SU-DHL-6 (cell line): Measurements from ENCODE around the gene NTSR2.

Experiments
- H2AFZ ChIP-seq: fragments of 200-600 bp; sonication (generic); 2 replicates; pipeline ENCODE4 v1.6.1; 2014; ENCODE audit warnings: low read depth, mild to moderate bottlenecking, moderate library complexity, mixed read lengths, antibody characterized with exemption, low read length; ENCODE audit not compliant: severe bottlenecking
- H3F3A ChIP-seq: fragments of 200-600 bp; shearing (Covaris generic); 2 replicates; pipeline ENCODE4 v1.6.0; 2016; ENCODE audit warnings: antibody characterized with exemption, mild to moderate bottlenecking; ENCODE audit not compliant: insufficient read depth
- H3K27ac ChIP-seq: fragments of 200-600 bp; sonication (generic); 2 replicates; pipeline ENCODE4 v1.5.1; 2016; ENCODE audit warnings: low read depth, mild to moderate bottlenecking, low read length, moderate library complexity, mixed read lengths
- H3K27me3 ChIP-seq: fragments of 200-600 bp; sonication (generic), shearing (Covaris generic); 2 replicates; pipeline ENCODE4 v1.6.0; 2014; ENCODE audit warnings: mild to moderate bottlenecking, low read length
- H3K36me3 ChIP-seq: fragments of 200-600 bp; sonication (generic); 2 replicates; pipeline ENCODE4 v1.6.1; 2014; ENCODE audit warnings: mild to moderate bottlenecking, low read length, mixed read lengths
- H3K4me2 ChIP-seq: fragments of 300-600, 200-600 bp; shearing (Covaris generic), sonication (generic); 2 replicates; pipeline ENCODE4 v1.6.0; 2014; ENCODE audit warnings: low read length, low read depth, mild to moderate bottlenecking; ENCODE audit not compliant: poor library complexity, severe bottlenecking
- H3K4me3 ChIP-seq: fragments of 200-600 bp; sonication (generic); 2 replicates; pipeline ENCODE4 v1.5.1; 2014; ENCODE audit warnings: antibody characterized with exemption, low read length, mild to moderate bottlenecking, mixed read lengths; ENCODE audit not compliant: insufficient read depth, poor library complexity, severe bottlenecking
- H3K79me2 ChIP-seq: fragments of 200-600 bp; sonication (generic); 2 replicates; pipeline ENCODE4 v1.6.1; 2014; ENCODE audit warnings: mild to moderate bottlenecking, low read length, moderate library complexity; ENCODE audit not compliant: insufficient read depth
- H3K9ac ChIP-seq: fragments of 200-600 bp; sonication (generic); 2 replicates; pipeline ENCODE4 v1.7.0; 2014; ENCODE audit warnings: mild to moderate bottlenecking, low read length
- H3K9me2 ChIP-seq: fragments of 200-600 bp; sonication (generic); replicated peaks from 2 replicates; pipeline ENCODE4 v1.6.1; 2014; ENCODE audit warnings: low read length; ENCODE audit not compliant: insufficient read depth
- H3K9me3 ChIP-seq: fragments of 200-600 bp; sonication (generic); 2 replicates; pipeline ENCODE4 v1.6.1; 2014; ENCODE audit warnings: low read length, mixed read lengths; ENCODE audit not compliant: insufficient read depth
- H4K20me1 ChIP-seq: fragments of 200-600 bp; sonication (generic); 2 replicates; pipeline ENCODE4 v1.6.1; 2014; ENCODE audit warnings: low read depth, mild to moderate bottlenecking, antibody characterized with exemption, low read length, moderate library complexity, mixed read lengths
- EZH2phosphoT487 ChIP-seq: fragments of 200-600 bp; sonication (generic), shearing (Covaris generic); conservative IDR thresholded peaks from 2 replicates; pipeline ENCODE4 v1.6.1; 2018; ENCODE audit warnings: mild to moderate bottlenecking, antibody characterized with exemption, low read length, moderate library complexity, mixed read lengths
- TF ChIP-seq, protein P1 (sequence below): fragments of 200-600 bp; sonication (generic); IDR thresholded peaks from one replicate; pipeline ENCODE4 v1.5.1; 2017; ENCODE audit warnings: antibody characterized with exemption, mild to moderate bottlenecking, low read length, moderate library complexity; ENCODE audit not compliant: insufficient read depth, poor library complexity, severe bottlenecking

NTSR2 gene

DNA sequence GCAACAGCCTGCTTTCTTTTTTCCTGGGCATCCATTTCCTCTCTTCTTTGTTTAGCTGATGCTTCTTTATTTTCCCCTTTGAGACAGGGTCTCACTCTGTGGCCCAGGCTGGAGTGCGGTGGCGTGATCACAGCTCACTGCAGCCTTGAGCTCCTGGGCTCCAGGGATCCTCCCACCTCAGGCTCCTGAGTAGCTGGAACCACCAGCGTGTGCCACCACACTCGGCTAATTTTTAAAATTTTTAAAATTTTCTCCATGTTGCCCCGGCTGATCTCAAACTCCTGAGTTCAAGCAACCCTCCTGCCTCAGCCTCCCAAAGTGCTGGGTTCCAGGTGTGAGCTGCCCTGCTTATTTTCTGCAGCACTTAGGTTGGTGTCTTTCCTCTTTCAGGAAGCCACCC is 58.7 kb downstream of the NTSR2 start:
- no peak overlapping the region for H3K27ac ChIP-seq
- H2AFZ ChIP-seq: no peak overlapping the region
- H3K9me3 ChIP-seq: no peaks in the 10 kb centered on the region
- H3K4me2 ChIP-seq: no peak overlapping the region
- no peak for TF ChIP-seq EZH2phosphoT487
- TF ChIP-seq, protein P1, sequence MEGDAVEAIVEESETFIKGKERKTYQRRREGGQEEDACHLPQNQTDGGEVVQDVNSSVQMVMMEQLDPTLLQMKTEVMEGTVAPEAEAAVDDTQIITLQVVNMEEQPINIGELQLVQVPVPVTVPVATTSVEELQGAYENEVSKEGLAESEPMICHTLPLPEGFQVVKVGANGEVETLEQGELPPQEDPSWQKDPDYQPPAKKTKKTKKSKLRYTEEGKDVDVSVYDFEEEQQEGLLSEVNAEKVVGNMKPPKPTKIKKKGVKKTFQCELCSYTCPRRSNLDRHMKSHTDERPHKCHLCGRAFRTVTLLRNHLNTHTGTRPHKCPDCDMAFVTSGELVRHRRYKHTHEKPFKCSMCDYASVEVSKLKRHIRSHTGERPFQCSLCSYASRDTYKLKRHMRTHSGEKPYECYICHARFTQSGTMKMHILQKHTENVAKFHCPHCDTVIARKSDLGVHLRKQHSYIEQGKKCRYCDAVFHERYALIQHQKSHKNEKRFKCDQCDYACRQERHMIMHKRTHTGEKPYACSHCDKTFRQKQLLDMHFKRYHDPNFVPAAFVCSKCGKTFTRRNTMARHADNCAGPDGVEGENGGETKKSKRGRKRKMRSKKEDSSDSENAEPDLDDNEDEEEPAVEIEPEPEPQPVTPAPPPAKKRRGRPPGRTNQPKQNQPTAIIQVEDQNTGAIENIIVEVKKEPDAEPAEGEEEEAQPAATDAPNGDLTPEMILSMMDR: no peak
- H3K36me3 ChIP-seq: no peaks in the 10 kb centered on the region
- H3K79me2 ChIP-seq: no peaks in the 10 kb centered on the region
- H3K4me3 ChIP-seq: no peak overlapping the region
- H3K27me3 ChIP-seq: no peaks in the 10 kb centered on the region
- no peaks in the 10 kb centered on the region for H3F3A ChIP-seq
- H3K9me2 ChIP-seq: no peaks in the 10 kb centered on the region
- no peak overlapping the region for H3K9ac ChIP-seq
- H4K20me1 ChIP-seq: no peaks in the 10 kb centered on the region

DNA sequence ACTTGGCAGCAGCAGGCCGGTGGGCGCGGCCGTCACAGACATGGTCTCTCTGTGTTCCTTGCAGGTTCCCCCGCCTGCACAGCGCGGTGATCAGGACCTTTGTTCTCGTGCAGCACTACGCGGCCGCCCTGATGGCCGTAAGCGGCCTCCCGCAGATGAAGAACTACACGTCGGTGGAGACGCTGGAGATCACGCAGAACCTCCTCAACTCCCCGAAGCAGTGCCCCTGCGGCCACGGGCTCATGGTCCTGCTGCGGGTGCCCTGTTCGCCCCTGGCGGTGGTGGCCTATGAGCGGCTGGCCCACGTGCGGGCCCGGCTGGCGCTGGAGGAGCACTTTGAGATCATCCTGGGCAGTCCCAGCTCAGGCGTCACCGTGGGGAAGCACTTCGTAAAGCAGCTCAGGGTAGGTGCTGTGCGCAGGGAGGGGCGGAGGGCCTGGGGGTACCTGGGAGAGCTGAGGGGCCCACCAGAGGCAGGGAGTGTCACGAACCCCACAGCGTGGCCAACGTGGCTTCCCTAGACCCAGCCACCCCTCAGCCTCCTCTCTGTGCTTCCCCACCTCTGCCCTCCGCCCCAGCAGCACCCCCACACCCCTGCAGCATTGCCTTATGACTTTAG is 59.3 kb downstream of the NTSR2 start:
- H3K4me2 ChIP-seq: no peak overlapping the region
- H3K4me3 ChIP-seq: no peak overlapping the region
- H2AFZ ChIP-seq: no peak overlapping the region
- H3K9me2 ChIP-seq: no peaks in the 10 kb centered on the region
- no peaks in the 10 kb centered on the region for H4K20me1 ChIP-seq
- no peak for TF ChIP-seq EZH2phosphoT487
- TF ChIP-seq, protein P1: no peak
- no peaks in the 10 kb centered on the region for H3K27me3 ChIP-seq
- H3K27ac ChIP-seq: no peak overlapping the region
- no peaks in the 10 kb centered on the region for H3F3A ChIP-seq
- H3K36me3 ChIP-seq: no peaks in the 10 kb centered on the region
- H3K79me2 ChIP-seq: no peaks in the 10 kb centered on the region
- no peaks in the 10 kb centered on the region for H3K9me3 ChIP-seq
- H3K9ac ChIP-seq: no peak overlapping the region
